ENCODE data around the gene KHDC4.
"Not testable (repeated sequence)": the region's sequence is repeated elsewhere in the genome, so short reads cannot be mapped to it uniquely, and the experiment has no call there.

The KHDC4 gene

GRCh38 chr1:155900161-155900560 is 34.1 kb downstream of the KHDC4 start:
- no peak for DNase-seq (ENCODE audit: low spot score)

DNA sequence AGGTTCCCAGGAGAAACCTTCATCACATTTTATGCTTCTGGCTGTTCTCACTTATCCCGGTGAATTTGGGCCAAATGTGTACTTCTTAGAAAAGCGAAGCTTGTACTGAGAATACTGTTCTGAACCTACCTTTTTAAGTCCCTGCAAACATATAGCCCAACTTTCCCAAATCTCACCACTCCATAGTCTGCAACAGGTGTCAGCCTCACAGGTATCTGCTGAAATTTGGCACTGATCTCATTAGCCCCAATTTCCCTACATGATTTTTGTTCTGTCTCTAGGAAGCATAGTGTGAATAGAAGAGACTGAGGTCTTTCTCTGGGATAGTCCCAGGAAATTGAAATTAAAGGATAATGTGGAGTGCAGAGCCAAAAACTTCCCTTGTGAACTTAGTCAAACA is 34.5 kb downstream of the KHDC4 start:
- DNase-seq (ENCODE audit: low spot score): no peak

GRCh38 chr1:155898888-155899287 is 35.3 kb downstream of the KHDC4 start:
- DNase-seq (ENCODE audit: low spot score): no peak

DNA sequence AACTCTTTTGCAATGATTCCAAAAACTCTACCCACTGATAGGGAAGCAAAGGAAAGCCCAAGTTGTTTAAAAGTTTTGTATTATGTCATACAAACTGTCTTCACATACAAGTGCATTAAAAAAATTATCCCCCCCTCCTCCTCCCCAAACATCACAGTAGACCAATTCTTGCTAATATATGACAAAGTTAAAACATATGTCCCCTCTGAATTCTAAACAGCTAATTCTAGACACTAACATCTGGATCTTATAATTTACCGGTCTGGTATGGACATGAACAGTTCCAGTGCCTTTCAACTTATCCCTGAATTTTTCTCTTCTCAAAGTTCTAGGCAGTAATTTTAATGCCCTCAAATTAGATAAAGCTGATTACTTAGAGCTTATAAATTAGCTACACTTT is 36.5 kb downstream of the KHDC4 start:
- DNase-seq (ENCODE audit: low spot score): no peak

GRCh38 chr1:155896476-155896875 is 37.7 kb downstream of the KHDC4 start:
- DNase-seq (ENCODE audit: low spot score): not testable (repeated sequence)

DNA sequence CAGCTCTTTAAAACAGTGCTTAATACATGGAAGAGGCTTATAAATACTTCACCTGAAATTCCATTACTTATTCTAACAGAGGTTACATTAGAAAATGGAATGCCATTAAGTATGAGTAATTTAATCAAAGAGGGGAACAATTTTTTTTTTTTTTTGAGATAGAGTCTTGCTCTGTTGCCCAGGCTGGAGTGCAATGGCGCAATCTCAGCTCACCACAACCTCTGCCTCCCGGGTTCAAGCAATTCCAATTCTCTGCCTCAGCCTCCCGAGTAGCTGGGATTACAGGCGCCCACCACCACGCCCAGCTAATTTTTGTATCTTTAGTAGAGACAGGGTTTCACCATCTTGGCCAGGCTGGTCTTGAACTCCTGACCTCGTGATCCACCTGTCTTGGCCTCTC is 38.6 kb downstream of the KHDC4 start:
- DNase-seq (ENCODE audit: low spot score): not testable (repeated sequence)

- peak; percentile 85 for DNase-seq (ENCODE audit: low spot score)
Measured at GRCh38 chr1:155893389-155894142, 40.6 kb downstream of the KHDC4 start.

DNA sequence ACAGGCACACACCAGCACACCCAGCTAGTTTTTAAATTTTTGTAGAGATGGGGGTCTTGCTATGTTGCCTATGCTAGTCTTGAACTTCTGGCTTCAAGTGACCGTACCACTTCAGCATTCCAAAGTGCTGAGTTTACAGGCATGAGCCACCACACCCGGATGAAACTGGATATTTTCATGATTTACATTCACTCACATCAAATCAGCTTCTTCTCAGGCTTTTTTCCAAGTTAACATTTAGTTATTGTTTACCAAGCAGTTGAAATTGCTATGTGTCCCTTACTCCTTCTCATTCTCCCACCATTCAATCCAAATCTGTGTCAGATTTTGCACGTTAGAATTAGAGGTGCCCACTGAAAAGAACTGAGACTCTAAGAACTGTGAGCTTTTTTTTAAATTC is 41.4 kb downstream of the KHDC4 start:
- DNase-seq (ENCODE audit: low spot score): peak; percentile 40

DNA sequence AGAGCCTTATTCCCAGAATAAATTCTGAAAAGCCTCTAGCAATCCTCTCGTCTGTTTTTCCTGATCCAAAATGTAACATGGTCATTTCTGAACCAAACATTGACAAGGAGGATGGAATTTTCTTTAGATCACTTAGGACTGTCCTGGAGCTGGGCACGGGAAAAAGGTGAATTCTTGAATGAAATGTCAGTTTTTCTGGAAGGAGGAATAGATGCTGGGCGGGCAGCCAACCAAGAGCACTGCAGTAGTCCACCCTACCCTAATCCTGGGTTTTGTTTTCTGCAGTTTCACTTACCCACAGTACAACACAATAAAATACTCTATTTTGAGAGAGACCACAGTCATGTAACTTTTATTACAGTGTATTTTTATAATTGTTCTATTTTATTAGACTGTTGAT is 44.0 kb downstream of the KHDC4 start:
- DNase-seq (ENCODE audit: low spot score): no peak

DNA sequence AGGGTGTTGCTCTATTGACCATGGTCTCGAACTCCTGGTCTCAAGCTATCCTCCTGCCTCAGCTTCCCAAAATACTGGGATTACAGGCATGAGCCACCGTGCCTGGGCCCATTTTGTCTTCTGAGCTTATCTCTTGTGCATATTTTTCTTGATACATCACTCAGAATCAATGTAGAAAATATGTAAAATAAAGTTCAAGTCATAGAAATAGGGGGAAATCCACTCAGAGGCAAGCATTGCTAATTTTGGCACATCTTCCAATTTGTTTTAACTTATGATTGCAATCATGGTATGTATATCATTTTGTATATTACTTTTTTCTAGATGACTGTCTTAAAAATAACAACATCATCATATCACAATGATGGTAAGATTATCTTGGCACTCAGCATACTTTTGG is 44.6 kb downstream of the KHDC4 start:
- DNase-seq (ENCODE audit: low spot score): no peak

DNA sequence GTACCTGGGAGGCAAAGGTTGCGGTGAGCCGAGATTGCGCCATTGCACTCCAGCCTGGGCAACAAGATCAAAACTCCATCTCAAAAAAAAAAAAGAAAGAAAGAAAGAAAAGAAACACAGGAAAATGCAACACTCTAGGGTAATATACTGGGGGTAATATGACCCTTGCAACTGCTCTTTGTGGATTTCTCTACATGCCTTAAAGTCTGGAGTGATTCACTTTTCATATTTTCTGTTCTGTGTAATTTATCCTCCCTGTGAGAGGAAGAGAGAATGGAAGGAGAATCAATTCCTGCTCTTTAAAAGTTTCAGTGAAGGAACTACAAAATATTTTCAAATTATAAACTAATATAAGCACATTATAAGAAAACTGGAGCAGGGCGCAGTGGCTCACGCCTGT is 45.7 kb downstream of the KHDC4 start:
- no peak for DNase-seq (ENCODE audit: low spot score)

- no peak for DNase-seq (ENCODE audit: low spot score)
Measured at GRCh38 chr1:155884982-155885381, 49.2 kb downstream of the KHDC4 start.

GRCh38 chr1:155884031-155884960 is 49.9 kb downstream of the KHDC4 start:
- no peak for DNase-seq (ENCODE audit: low spot score)

DNA sequence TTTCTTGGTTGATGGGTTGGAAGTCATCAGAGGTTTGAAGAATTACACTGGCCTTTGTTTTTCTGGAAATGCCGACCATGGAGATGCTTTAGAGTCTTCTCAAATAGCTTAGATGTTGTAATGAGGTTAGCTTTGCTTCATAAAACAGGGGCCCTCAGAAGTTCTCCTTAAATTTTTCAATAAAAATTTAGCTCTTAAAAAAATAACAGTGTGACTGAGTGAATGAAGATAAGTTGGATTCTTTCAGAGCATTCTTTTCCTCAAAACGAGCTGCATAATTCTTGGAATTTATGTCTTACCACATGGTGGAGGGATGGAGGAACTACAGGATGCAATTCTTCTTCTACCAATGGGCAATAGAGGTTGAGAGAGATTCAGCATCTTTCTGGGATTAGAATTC is 51.4 kb downstream of the KHDC4 start:
- no peak for DNase-seq (ENCODE audit: low spot score)

- DNase-seq (ENCODE audit: low spot score): no peak
Measured at GRCh38 chr1:155882235-155882634, 52.0 kb downstream of the KHDC4 start.

DNA sequence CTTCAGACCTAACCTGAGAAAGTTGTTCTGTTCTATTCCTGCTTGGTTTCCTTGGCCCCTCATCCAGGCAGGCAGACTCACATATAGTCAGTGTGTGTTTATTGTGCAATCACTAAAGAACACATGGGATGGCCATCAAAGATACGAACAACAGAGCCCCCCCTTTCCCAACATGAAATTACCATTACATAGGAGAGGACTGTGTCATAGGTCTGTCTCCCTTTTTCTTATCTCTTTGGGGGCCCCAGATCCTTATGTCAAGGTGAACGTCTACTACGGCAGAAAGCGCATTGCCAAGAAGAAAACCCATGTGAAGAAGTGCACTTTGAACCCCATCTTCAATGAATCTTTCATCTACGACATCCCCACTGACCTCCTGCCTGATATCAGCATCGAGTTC is 53.3 kb downstream of the KHDC4 start:
- DNase-seq (ENCODE audit: low spot score): no peak

DNA sequence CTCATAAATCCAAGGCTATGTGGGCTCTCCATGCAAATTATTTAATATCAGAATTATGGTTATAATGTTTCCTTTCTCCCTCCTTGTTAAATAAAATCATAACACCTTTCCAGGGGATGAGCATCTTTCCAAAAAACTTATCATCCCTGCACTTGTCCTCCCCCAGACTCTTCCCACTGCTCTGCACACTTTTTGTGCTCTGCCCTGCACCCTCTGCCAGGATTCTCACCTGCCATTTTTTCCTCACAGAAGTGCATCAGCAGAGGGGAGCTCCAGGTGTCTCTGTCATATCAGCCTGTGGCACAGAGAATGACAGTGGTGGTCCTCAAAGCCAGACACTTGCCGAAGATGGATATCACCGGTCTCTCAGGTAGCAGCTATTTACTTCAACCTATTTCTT is 54.0 kb downstream of the KHDC4 start:
- no peak for DNase-seq (ENCODE audit: low spot score)

DNA sequence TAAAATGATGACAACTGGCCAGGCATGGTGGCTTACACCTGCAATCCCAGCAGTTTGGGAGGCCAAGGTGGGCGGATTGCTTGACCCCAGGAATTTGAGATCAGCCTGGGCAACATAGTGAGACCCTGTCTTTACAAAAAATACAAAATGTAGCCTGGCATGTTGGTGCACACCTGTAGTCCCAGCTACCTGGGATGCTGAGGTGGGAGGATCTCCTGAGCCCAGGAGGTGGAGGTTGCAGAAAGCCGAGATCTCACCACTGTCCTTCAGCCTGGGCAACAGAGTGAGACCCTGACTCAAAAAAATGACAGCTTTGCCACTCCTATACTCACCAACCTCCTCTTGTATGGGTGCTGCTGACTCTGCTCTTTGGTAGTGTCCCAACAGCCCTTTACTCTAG is 56.3 kb downstream of the KHDC4 start:
- DNase-seq (ENCODE audit: low spot score): no peak

GRCh38 chr1:155873860-155874259 is 60.4 kb downstream of the KHDC4 start:
- no peak for DNase-seq (ENCODE audit: low spot score)

DNA sequence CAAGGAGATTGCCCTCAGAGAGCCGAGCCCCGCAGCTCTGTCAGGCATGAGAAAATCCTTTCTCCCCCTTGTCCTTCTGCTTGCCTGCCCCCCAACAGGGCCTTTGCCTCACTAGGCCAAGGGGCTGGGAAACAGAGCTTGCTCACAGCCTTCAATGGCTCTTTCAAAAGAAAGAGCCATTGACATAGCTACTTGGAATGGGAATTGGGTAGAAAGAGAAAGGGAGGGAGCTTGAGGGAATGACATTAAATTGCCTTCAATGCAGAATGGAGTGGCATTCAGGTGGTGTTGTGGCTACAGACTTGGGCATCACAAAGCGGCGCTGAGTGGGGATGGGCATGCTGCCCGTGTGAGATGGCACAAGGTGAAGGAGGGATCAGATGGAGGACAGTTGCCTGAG is 61.7 kb downstream of the KHDC4 start:
- DNase-seq (ENCODE audit: low spot score): no peak

- no peak for DNase-seq (ENCODE audit: low spot score)
Measured at GRCh38 chr1:155871390-155871789, 62.8 kb downstream of the KHDC4 start.

DNA sequence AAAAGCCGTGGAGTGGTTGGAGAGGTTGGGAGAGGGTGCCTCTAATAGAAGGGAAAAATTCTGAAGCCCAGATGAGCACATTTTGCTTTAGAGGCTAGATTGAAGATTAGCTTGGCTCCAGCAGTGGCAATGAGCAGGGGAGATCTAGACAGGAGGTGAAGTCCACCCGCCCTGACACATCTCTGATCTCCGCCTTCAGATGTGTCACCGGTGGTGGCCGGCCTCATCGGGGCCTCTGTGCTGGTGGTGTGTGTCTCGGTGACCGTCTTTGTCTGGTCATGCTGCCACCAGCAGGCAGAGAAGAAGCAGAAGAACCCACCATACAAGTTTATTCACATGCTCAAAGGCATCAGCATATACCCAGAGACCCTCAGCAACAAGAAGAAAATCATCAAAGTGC is 66.4 kb downstream of the KHDC4 start:
- no peak for DNase-seq (ENCODE audit: low spot score)

GRCh38 chr1:155864393-155864792 is 69.8 kb downstream of the KHDC4 start:
- DNase-seq (ENCODE audit: low spot score): no peak
